GM12878 (cell line): ENCODE measurements around the gene PRR14L. TPM values are rescaled to one million over a fixed set of nuclear protein-coding genes. Genes with fewer than 3 reads are reported as not detected.

Experiments used
- BHLHE40 ChIP-seq, 2 experiments: fragments of 450-650 bp in 1 of 2; IDR thresholded peaks; 2 replicates each; pipeline ENCODE4 v1.6.1; 2011 to 2017; ENCODE audit warnings: low read depth in 2 of 2, borderline replicate concordance in 1 of 2, improper control_type of control experiment in 1 of 2, low read length in 1 of 2, mild to moderate bottlenecking in 1 of 2
- CBFB ChIP-seq: IDR thresholded peaks from 2 replicates; pipeline ENCODE4 v1.6.1; 2016; ENCODE audit warnings: antibody characterized with exemption, low read depth
- E2F4 ChIP-seq: IDR thresholded peaks from 2 replicates; pipeline ENCODE4 v1.6.1; 2012; ENCODE audit warnings: low read depth, low read length, improper control_type of control experiment
- EP300 ChIP-seq, 2 experiments: fragments of 150-350 bp in 1 of 2; IDR thresholded peaks; 2 replicates each; pipeline ENCODE4 v1.6.1; 2011 to 2012; ENCODE audit warnings: low read depth in 2 of 2, low read length in 2 of 2, borderline replicate concordance in 1 of 2, improper control_type of control experiment in 1 of 2, inconsistent platforms in 1 of 2; ENCODE audit not compliant: control insufficient read depth in 1 of 2
- EZH2 ChIP-seq: IDR thresholded peaks from 2 replicates; pipeline ENCODE4 v1.6.1; 2012; ENCODE audit warnings: low read depth, mild to moderate bottlenecking, control low read depth, inconsistent platforms, low read length, borderline replicate concordance; ENCODE audit not compliant: control insufficient read depth
- HDGF ChIP-seq: fragments of 450-650 bp; IDR thresholded peaks from 2 replicates; pipeline ENCODE4 v1.6.1; 2016; ENCODE audit warnings: antibody characterized with exemption
- IKZF2 ChIP-seq, 2 experiments: fragments of 450-650 bp; IDR thresholded peaks; 2 replicates each; pipeline ENCODE4 v1.6.1; 2017; ENCODE audit warnings: mild to moderate bottlenecking in 2 of 2, moderate library complexity in 2 of 2
- JUND ChIP-seq: IDR thresholded peaks from 2 replicates; pipeline ENCODE4 v1.6.1; 2012; ENCODE audit warnings: low read depth, mild to moderate bottlenecking, low read length, improper control_type of control experiment, moderate library complexity
- MTA2 ChIP-seq: fragments of 450-650 bp; IDR thresholded peaks from 2 replicates; pipeline ENCODE4 v1.6.1; 2016; ENCODE audit warnings: low read depth, mild to moderate bottlenecking, moderate library complexity
- NKRF ChIP-seq: fragments of 450-650 bp; conservative IDR thresholded peaks from 2 replicates; pipeline ENCODE4 v1.6.1; 2017; ENCODE audit warnings: mild to moderate bottlenecking, moderate library complexity
- PAX8 ChIP-seq: fragments of 450-650 bp; IDR thresholded peaks from 2 replicates; pipeline ENCODE4 v1.6.1; 2017; ENCODE audit warnings: mild to moderate bottlenecking, moderate library complexity
- RB1 ChIP-seq: fragments of 450-650 bp; formaldehyde crosslinking; IDR thresholded peaks from 2 replicates; pipeline ENCODE4 v1.6.1; 2017; ENCODE audit warnings: mild to moderate bottlenecking, borderline replicate concordance
- RELB ChIP-seq: fragments of 450-650 bp; IDR thresholded peaks from 2 replicates; pipeline ENCODE4 v1.6.1; 2017; ENCODE audit warnings: low read depth, mild to moderate bottlenecking, moderate library complexity
- REST ChIP-seq: IDR thresholded peaks from 2 replicates; pipeline ENCODE4 v1.6.1; 2012; ENCODE audit warnings: mild to moderate bottlenecking, low read depth, low read length
- SMAD5 ChIP-seq: IDR thresholded peaks from 2 replicates; pipeline ENCODE4 v1.6.1; 2016; ENCODE audit warnings: antibody characterized with exemption, low read depth
- SMARCA5 ChIP-seq: fragments of 450-650 bp; IDR thresholded peaks from 2 replicates; pipeline ENCODE4 v1.6.1; 2017; ENCODE audit warnings: mild to moderate bottlenecking
- SP1 ChIP-seq: IDR thresholded peaks from one replicate; pipeline ENCODE4 v1.6.1; 2011; ENCODE audit warnings: low read depth, low read length
- STAT1 ChIP-seq: fragments of 450-650 bp; conservative IDR thresholded peaks from 2 replicates; pipeline ENCODE4 v1.6.1; 2014; ENCODE audit warnings: antibody characterized with exemption, mild to moderate bottlenecking
- TAF1 ChIP-seq: IDR thresholded peaks from 2 replicates; pipeline ENCODE4 v1.6.1; 2011; ENCODE audit warnings: mild to moderate bottlenecking, low read depth, low read length, borderline replicate concordance
- TBL1XR1 ChIP-seq: IDR thresholded peaks from 2 replicates; pipeline ENCODE4 v1.6.1; 2012; ENCODE audit warnings: low read depth, low read length, improper control_type of control experiment
- ZNF24 ChIP-seq: fragments of 450-650 bp; IDR thresholded peaks from 2 replicates; pipeline ENCODE4 v1.6.1; 2017; ENCODE audit warnings: antibody characterized with exemption, mild to moderate bottlenecking
- ZSCAN29 ChIP-seq: fragments of 450-650 bp; IDR thresholded peaks from 2 replicates; pipeline ENCODE4 v1.6.1; 2017; ENCODE audit warnings: mild to moderate bottlenecking, moderate library complexity
- polyA plus RNA-seq, 11 experiments: library from polyadenylated mRNA; depleted of rRNA in 4 of 11; unstranded in 6 of 11; stranded (reverse) in 5 of 11; fragments of >200 nt; fragmentation: Nextera tagmentation in 4 of 11; fragmentation: Illumina TruSeq in 1 of 11; extraction: Ambion mirVana in 4 of 11; extraction: Trizol in 1 of 11; gene quantifications; 1 replicate in 1 of 11; 2 replicates in 10 of 11; pipeline versions ENCODE4 v1.2.1 to v1.2.3, GENCODE V29; 2011 to 2016; ENCODE audit warnings: inconsistent platforms in 2 of 11, missing spikeins in 2 of 11, low read depth in 1 of 11
- total RNA-seq, 4 experiments: library from RNA; depleted of rRNA in 3 of 4; stranded (reverse); fragments of >200 nt in 3 of 4; fragmentation: Illumina TruSeq in 1 of 4; extraction: Trizol in 1 of 4; gene quantifications; 2 replicates each; pipeline versions ENCODE4 v1.2.1 to v1.2.3, GENCODE V29; 2013 to 2021

The PRR14L gene
- total and polyA plus RNA-seq, 10 of the 15 experiments (the other 5 are each of a cell fraction or from before 2014, with no cell fraction given): 4.2 to 49.0 (median 21.4) TPM

GRCh38 chr22:31749636-31750364, at the start of gene PRR14L (continued):
- TF ChIP-seq RELB (peak; percentile 89), SMAD5 (peak; percentile 67), SP1 (peak; percentile 73), STAT1 (peak; percentile 92; the same call in 1 of the 2 replicates), MTA2 (peak; percentile 18; the same call in 1 of the 2 replicates), IKZF2 (IDR thresholded peaks at IDR 0.05) (peak in 1 of 2 experiments; percentile 44; a peak in 1 of 4 replicates), RB1 (peak; percentile 86; the same call in 1 of the 2 replicates), ZNF24 (no peak), EP300 (IDR thresholded peaks at IDR 0.05; ENCODE audit: borderline replicate concordance in 1 of 2, control insufficient read depth in 1 of 2, low read depth in 2 of 2, low read length in 2 of 2) (peak in 1 of 2 experiments; percentile 88; a peak in 2 of 4 replicates), SMARCA5 (peak; percentile 55; the same call in 1 of the 2 replicates), JUND (peak; percentile 50; the same call in 1 of the 2 replicates), HDGF (peak; percentile 78; the same call in 1 of the 2 replicates), TBL1XR1 (0 out of 2 replicates have a peak, but pooled peaks have one; percentile 31), ZSCAN29 (no peak), BHLHE40 (IDR thresholded peaks at IDR 0.05; ENCODE audit: borderline replicate concordance in 1 of 2, low read depth in 2 of 2, low read length in 1 of 2) (peak in 1 of 2 experiments; percentile 60; a peak in 1 of 4 replicates), CBFB (0 out of 2 replicates have a peak, but pooled peaks have one; percentile 15), REST (no peak), TAF1 (peak; percentile 94), PAX8 (no peak), NKRF (peak; percentile 90), E2F4 (peak; percentile 38; the same call in 1 of the 2 replicates), EZH2 (no peak)
